Vagina (tissue), 2 donors: ENCODE data around the gene EPB41. TPM values are rescaled to one million over a fixed set of nuclear protein-coding genes. Genes with fewer than 3 reads are reported as not detected.
A peak's percentile ranks its signal among the peaks of the same experiment; 100 is the strongest.
"Not testable (repeated sequence)": the region's sequence is repeated elsewhere in the genome, so short reads cannot be mapped to it uniquely, and the experiment has no call there.

Experiments used
- DNase-seq, 2 donors: peaks; one replicate each; pipeline ENCODE4 v3.0.0-alpha.2; 2017; ENCODE audit errors: extremely low spot score in 2 of 2
- H3K27ac ChIP-seq: fragments of 200-600 bp; sonication (generic); one replicate; pipeline ENCODE4 v1.5.1; 2019
- H3K27me3 ChIP-seq: fragments of 200-600 bp; sonication (generic); one replicate; pipeline ENCODE4 v1.5.1; 2019
- H3K36me3 ChIP-seq, 2 donors: fragments of 200-600 bp; sonication (generic); one replicate each; pipeline ENCODE4 v1.5.1; 2017 to 2019
- H3K4me1 ChIP-seq: fragments of 200-600 bp; sonication (generic); one replicate; pipeline ENCODE4 v1.5.1; 2019
- H3K4me3 ChIP-seq, 2 donors: fragments of 200-600 bp; sonication (generic); 1 replicate in 1 of 2; 2 replicates in 1 of 2; pipeline ENCODE4 v1.5.1; 2016 to 2019
- H3K9me3 ChIP-seq: fragments of 200-600 bp; sonication (generic); one replicate; pipeline ENCODE4 v1.5.1; 2019
- CTCF ChIP-seq, 3 experiments: fragments of 450-650 bp in 2 of 3; fragments of 200-600 bp in 1 of 3; sonication (generic) in 1 of 3; IDR thresholded peaks; one replicate each; pipeline ENCODE4 v1.5.1; 2017 to 2019; ENCODE audit warnings: antibody characterized with exemption in 3 of 3, mild to moderate bottlenecking in 2 of 3, moderate library complexity in 2 of 3
- POLR2A ChIP-seq, 2 donors: fragments of 450-650 bp; IDR thresholded peaks; one replicate each; pipeline ENCODE4 v1.6.1; 2017; ENCODE audit warnings: antibody characterized with exemption in 2 of 2, mild to moderate bottlenecking in 2 of 2, moderate library complexity in 2 of 2
- POLR2AphosphoS5 ChIP-seq, 2 donors: sonication (generic); formaldehyde crosslinking; IDR thresholded peaks; one replicate each; pipeline ENCODE4 v1.9.0; 2017; ENCODE audit warnings: antibody characterized with exemption in 2 of 2, mild to moderate bottlenecking in 2 of 2, low read depth in 1 of 2; ENCODE audit not compliant: insufficient read depth in 1 of 2
- intact Hi-C: fragments of 100-400 bp; cut with DNase I; formaldehyde crosslinking; loops from one replicate; pipeline ENCODE4 v1.15.1; 2023
- total RNA-seq: library from RNA; depleted of rRNA; stranded (reverse); fragments of >200 nt; gene quantifications from one replicate; pipeline ENCODE4 v1.2.3, GENCODE V29; 2016

EPB41 gene
- total RNA-seq, 1 donor from 2014 or later = 39.8 TPM

- H3K9me3 ChIP-seq = no peaks in the 10 kb centered on the region
- H3K4me1 ChIP-seq = no peaks in the 10 kb centered on the region
- TF ChIP-seq CTCF (IDR thresholded peaks at IDR 0.05) (no peak), POLR2A (IDR thresholded peaks at IDR 0.05) (no peak), POLR2AphosphoS5 (IDR thresholded peaks at IDR 0.05; ENCODE audit: insufficient read depth in 1 of 2, low read depth in 1 of 2) (no peak)
- no peaks in the 10 kb centered on the region for H3K36me3 ChIP-seq
- H3K27me3 ChIP-seq = no peaks in the 10 kb centered on the region
- H3K27ac ChIP-seq = no peak overlapping the region
- no peak overlapping the region for H3K4me3 ChIP-seq
- intact Hi-C loops = loop anchor here (5.0 to 10.0 kb wide), 4 partner anchors 83 to 515 kb away; partner anchors contain the start of genes RNU11 and TAF12
- DNase-seq = no peak
Observed at GRCh38 chr1:28869952-28870351, 44.4 kb upstream of the EPB41 start.

GRCh38 chr1:28871631-28872401 lies 42.6 kb upstream of the EPB41 start:
- Histone ChIP-seq H3K4me1 (no peaks in the 10 kb centered on the region), H3K36me3 (no peaks in the 10 kb centered on the region), H3K27me3 (no peaks in the 10 kb centered on the region), H3K9me3 (no peaks in the 10 kb centered on the region), H3K27ac (no peak overlapping the region), H3K4me3 (no peak overlapping the region)
- intact Hi-C loops = loop anchor here (5.0 to 10.0 kb wide), 4 partner anchors 85 to 517 kb away; partner anchors contain the start of genes RNU11 and TAF12
- DNase-seq = no peak
- TF ChIP-seq CTCF (IDR thresholded peaks at IDR 0.05) (no peak), POLR2AphosphoS5 (IDR thresholded peaks at IDR 0.05; ENCODE audit: insufficient read depth in 1 of 2, low read depth in 1 of 2) (no peak), POLR2A (IDR thresholded peaks at IDR 0.05) (no peak)

GRCh38 chr1:28875134-28875533 lies 39.2 kb upstream of the EPB41 start:
- H3K27me3 ChIP-seq, H3K4me3 ChIP-seq, DNase-seq, H3K27ac ChIP-seq, H3K36me3 ChIP-seq, H3K4me1 ChIP-seq, H3K9me3 ChIP-seq: not testable (repeated sequence)
- intact Hi-C loops = loop anchor here (5.0 to 10.0 kb wide), 4 partner anchors 230 to 520 kb away; partner anchors contain the start of genes RNU11 and TAF12

- H3K27ac ChIP-seq = no peak overlapping the region
- H3K27me3 ChIP-seq = no peaks in the 10 kb centered on the region
- DNase-seq = no peak
- TF ChIP-seq POLR2AphosphoS5 (IDR thresholded peaks at IDR 0.05; ENCODE audit: insufficient read depth in 1 of 2, low read depth in 1 of 2) (no peak), CTCF (IDR thresholded peaks at IDR 0.05) (peak; percentile 77 to 88 (median 79))
- H3K4me1 ChIP-seq = peaks cover 6% of the 10 kb centered on the region
- H3K4me3 ChIP-seq = no peak overlapping the region
- intact Hi-C loops = loop anchor here (5.0 to 10.0 kb wide), 4 partner anchors 232 to 522 kb away; partner anchors contain the start of genes RNU11 and TAF12
- H3K9me3 ChIP-seq = no peaks in the 10 kb centered on the region
- H3K36me3 ChIP-seq = no peaks in the 10 kb centered on the region
Observed at GRCh38 chr1:28877132-28877781, 37.1 kb upstream of the EPB41 start.

- intact Hi-C loops = loop anchor here (5.0 to 10.0 kb wide), 4 partner anchors 234 to 524 kb away; partner anchors contain the start of genes RNU11 and TAF12
Observed at GRCh38 chr1:28878796-28879195, 35.6 kb upstream of the EPB41 start.

More at GRCh38 chr1:28878796-28879195, 35.6 kb upstream of the EPB41 start:
- Histone ChIP-seq H3K9me3 (no peaks in the 10 kb centered on the region), H3K4me1 (peaks cover 9% of the 10 kb centered on the region), H3K36me3 (no peaks in the 10 kb centered on the region), H3K4me3 (no peak overlapping the region), H3K27ac (no peak overlapping the region), H3K27me3 (no peaks in the 10 kb centered on the region)
- no peak for DNase-seq
- TF ChIP-seq CTCF (IDR thresholded peaks at IDR 0.05) = no peak
- no peak for TF ChIP-seq POLR2AphosphoS5 (IDR thresholded peaks at IDR 0.05; ENCODE audit: insufficient read depth in 1 of 2, low read depth in 1 of 2)
- TF ChIP-seq POLR2A (IDR thresholded peaks at IDR 0.05) = no peak
